Measurements from ENCODE around the gene DGCR6L.
A peak's percentile ranks its signal among the peaks of the same experiment; 100 is the strongest.
"Not testable (repeated sequence)": the region's sequence is repeated elsewhere in the genome, so short reads cannot be mapped to it uniquely, and the experiment has no call there.

Gene DGCR6L

GRCh38 chr22:20324139-20324516 is 4.3 kb upstream of the DGCR6L start:
- DNase-seq = no peak

DNA sequence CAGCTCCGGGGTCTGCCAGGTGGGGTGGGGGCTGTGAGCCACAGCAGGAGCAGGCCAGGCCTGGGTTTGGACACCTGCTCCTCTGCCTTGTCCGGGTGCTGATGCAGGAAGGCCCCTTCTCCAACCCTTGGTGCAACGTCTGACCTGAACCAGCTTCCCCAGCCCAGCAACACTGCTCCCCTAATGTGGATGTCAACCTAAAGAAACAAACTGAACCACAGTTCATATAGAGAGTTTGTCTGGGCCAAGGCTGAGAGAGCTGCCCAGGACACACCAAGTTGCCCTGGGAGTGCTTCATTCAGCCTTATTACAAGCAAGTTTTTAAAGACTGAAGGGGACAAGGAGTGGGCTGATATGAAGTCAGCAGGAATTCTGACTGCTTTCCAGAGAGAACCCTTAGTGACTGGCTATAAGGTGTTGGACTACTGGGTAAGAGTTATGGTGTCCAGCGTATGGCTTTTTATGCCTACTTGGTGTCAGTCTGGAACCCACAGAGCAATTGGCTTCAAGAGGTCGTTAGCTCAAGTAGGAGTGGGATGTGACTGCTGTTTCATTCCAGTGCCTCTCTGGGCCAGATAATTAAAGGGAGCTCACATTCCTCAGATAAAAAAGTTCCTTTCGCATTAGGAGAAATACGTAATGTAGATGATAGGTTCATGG is 1.8 kb upstream of the DGCR6L start:
- DNase-seq = peak; percentile 55

GRCh38 chr22:20320659-20321551 is 1.0 kb upstream of the DGCR6L start:
- DNase-seq = not testable (repeated sequence)

GRCh38 chr22:20319041-20319744 is 667 bp downstream of the DGCR6L start:
- no peak for DNase-seq

DNA sequence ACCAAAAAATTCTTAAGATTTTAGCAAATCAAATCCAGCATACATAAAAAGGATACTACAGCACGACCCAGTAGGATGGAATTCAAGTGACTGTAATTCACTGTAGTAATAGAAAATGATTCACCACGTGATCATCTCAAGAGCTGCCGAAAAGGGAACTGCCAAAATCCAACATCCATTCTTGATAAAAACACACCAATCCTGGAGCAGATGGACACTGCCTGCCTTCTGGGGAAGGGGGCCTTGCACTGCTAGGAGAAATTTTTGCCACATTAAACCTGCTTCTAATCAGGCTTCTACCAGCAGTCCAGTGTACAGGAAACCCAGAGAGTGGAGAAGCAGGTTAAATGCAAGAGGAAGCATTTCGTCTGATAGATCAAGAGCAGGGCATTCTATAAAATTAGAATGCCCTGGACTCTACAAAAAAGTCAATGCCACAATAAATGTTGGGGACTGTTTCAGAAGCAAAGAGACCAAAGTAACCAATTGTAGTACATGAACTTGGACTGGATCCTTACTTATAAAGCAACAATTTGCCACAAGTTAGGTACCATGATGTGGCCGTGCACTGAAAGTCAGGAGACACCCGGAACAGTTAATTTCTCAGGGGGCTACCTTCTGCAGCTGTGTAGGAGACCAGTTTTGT is 1.7 kb downstream of the DGCR6L start:
- peak; percentile 48 for DNase-seq

DNA sequence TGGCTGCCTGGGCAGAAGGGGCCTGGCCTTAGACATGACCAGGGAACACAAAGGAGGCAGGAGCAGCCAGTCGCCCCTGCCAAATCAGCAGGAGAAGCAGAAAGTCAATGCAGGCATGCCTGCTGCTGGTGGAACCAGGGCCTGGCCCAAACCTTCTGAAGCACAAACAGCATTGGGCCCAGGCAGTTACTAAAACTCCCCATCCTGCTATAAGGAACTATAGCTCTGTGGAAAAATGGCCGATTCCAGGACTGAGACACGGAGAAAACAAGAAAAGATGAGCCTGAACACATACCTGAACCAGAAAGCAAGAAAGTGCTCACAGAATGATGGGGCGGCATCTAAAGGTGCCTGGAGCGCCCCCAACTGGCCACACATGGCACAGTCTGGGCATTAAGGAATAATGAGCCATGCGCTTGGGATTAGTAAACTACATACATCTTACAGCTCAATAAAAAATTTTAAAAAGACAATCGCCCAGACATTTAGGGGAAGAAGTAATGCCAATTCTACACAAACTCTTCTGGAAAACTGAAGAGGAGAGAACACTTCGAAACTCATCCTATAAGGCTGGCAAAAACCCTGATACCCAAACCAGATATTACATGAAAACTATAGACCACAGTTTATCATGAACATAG is 2.3 kb downstream of the DGCR6L start:
- DNase-seq = peak; percentile 58

DNA sequence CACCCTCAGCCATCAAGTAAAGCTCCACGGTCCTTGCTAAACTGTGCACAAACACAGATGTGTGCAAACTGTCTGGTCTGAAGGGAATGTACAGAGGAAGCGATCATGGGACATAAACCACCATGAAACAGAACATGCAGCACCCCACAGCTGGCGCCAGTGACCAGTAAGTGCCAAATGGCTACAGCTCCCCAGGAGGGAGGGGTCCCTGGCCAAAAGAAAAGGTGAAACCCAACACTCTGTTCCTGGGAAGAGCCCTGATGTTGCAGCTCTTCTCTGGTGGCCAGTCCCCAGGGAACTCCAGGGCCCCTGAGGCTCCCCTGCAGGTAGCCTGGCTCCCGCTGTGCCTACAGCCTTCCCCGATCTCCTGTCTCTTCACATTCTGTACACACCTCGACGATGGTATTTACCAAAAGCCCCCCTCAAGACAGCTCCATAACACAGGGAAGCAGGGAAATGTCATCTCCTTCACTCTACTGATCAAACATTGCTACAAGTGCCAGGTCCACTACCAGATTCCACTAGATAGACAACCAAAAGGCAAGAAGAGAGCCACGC is 2.9 kb downstream of the DGCR6L start:
- peak; percentile 44 for DNase-seq

DNA sequence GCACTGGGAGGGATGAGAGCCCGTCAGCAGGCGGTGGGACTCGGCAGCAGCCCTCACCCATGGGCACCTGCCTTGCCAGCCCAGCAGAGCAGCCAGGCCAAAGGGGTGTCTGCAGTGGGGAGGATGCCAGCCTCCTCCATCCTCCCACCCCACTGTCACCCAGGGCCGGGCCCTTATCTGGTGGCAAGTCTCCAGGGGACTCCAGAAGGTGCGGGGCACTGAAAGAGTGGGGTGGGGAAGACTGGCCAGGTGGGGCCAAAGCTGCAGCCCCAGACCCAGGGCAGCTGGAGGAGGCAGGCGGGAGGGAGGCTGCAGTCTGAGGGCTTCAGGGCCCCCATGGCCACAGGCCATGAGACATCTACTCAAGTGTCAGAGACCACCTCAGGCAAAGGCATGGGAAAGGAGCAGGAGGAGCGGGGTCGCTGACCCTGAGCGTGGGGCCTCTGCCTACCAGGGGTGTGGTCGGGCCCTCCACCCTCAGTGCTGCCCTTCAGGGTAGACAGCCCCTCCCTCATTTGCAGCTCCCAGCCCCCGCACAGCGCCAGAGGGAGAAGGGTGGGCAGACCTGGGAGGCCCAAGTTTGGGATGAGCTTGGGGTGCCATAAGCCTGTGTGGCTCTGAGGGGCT is 3.5 kb downstream of the DGCR6L start:
- peak; percentile 49 for DNase-seq

DNA sequence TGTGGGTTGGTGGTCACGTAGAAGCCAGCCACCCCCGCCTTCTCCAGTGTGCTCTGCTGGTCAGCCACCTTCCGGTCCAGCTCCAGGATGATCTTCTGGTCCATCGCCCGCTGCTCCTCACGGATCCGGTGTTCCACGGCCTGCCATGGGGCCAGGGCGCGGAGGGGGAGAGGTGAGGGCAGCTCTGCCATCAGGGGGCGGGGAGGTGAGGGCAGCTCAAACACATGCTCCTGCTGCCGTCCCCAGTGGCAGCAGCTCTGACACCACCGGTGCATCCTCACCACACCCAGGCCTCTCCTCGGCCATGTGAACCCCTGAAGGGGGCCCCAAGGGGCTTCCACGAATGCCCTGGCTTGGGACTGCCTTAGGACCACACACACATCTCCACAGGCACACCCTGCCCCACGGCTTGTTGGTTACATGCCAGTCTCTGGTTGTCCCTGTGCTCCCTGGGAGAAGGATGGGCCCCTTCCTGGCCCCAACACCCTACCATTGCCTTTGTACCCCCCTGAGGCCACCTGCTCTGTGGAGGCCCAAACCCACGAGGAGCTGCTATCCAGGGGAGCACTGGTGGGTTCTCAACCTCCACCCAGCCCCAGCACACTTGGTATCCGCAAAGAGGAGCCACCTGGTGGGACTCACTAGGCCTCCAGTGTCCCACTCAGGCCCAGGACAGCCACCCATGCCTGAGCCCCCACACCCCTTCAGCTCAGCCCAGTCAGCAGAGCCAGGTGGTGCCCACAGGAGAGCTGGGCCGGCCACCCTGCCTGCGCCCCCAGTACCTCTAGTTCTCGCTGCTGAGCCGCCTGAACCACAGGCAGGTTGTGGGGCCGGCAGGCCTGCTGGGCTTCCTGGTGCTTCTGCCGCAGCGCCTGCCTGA is 4.3 kb downstream of the DGCR6L start:
- DNase-seq = peak; percentile 51

- DNase-seq = peak; percentile 46
Observed at GRCh38 chr22:20314741-20315336, 5.0 kb downstream of the DGCR6L start.

DNA sequence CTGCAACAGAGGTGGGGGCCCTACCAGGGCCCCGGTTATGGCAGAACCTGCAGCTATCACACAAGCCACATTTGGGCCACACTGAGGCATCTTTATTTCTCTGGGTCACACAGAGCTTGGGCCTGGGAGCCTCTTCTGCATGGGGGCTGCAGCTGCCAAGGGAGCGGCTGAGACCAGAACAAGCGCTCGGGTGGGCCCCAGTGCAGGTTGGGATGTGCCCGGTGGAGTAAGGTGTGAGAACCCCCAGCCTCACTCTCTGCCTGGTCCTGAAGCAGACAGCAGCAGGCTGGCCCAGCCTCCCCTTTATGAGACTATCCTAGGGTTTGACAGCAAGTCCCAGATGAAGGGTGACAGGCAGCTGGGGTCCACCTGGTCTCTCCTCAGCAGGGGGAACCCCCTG is 5.7 kb downstream of the DGCR6L start:
- DNase-seq = peak; percentile 44

GRCh38 chr22:20313306-20314077 is 6.4 kb downstream of the DGCR6L start:
- DNase-seq = peak; percentile 51

GRCh38 chr22:20312396-20313191 is 7.3 kb downstream of the DGCR6L start:
- DNase-seq = peak; percentile 41

DNA sequence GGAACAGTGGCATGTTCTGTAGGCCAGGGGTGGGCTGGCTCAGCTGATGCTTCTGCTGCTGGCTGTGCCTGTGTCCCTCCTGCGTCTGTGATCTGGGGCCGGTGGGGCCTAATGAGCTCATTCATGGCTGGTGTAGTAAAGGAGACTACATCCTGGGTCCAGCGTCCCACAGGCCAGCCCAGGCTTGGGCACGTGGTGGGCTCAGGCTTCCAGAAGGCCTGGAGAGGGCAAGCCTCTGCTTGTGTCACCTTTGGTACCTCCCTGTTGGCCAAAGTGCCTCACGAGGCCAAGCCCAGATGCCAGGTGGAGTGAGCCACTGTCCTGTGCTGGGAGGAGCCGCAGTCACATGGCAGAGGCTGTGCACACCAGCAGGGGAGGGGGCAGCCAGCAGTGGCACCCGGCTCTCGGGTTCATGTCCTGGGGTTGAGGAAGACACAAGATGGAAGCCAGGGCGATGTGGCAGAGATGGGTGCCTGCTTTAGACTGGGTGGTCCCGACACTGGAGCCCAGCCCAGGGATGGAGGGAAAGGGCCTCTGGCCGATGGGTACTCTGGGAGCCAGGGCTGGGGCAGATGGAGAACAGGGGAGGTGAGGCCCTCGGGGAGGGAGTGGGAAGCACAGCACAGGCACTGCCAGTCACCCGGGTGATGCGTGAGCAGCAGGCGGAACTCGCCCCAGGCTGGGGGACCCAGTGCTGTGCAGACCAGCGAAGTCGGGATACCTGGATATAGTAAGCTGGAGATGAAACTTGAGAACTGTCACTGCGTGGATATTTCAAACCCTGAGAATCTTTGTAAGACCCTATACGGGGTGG is 8.4 kb downstream of the DGCR6L start:
- DNase-seq = peak; percentile 48

- DNase-seq = not testable (repeated sequence)
Observed at GRCh38 chr22:20310773-20311172, 9.1 kb downstream of the DGCR6L start.

DNA sequence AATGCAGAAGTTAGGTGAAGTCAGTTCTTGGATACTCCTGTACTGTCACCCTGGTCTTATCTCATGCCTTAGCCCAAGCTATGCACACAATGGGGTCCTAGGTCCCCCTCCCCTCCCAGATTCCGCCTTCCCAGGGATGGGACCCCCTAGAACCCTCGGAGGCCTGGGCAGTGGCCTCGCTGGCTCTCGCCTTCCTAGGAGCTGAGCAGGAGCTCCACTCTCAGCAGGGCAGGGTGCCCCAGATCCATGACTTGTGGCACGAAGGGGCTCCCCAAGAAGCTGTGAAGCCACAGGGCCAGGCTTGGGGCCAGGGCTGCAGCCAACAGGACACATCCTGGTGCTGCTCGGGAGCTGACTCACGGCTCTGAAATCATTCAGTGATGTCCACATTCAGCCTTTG is 9.7 kb downstream of the DGCR6L start:
- DNase-seq = not testable (repeated sequence)

- DNase-seq = not testable (repeated sequence)
Observed at GRCh38 chr22:20308806-20309650, 10.8 kb downstream of the DGCR6L start.
